ENCODE measurements around the gene ST6GALNAC2.
"Not testable (repeated sequence)": the region's sequence is repeated elsewhere in the genome, so short reads cannot be mapped to it uniquely, and the experiment has no call there.

The ST6GALNAC2 gene

DNA sequence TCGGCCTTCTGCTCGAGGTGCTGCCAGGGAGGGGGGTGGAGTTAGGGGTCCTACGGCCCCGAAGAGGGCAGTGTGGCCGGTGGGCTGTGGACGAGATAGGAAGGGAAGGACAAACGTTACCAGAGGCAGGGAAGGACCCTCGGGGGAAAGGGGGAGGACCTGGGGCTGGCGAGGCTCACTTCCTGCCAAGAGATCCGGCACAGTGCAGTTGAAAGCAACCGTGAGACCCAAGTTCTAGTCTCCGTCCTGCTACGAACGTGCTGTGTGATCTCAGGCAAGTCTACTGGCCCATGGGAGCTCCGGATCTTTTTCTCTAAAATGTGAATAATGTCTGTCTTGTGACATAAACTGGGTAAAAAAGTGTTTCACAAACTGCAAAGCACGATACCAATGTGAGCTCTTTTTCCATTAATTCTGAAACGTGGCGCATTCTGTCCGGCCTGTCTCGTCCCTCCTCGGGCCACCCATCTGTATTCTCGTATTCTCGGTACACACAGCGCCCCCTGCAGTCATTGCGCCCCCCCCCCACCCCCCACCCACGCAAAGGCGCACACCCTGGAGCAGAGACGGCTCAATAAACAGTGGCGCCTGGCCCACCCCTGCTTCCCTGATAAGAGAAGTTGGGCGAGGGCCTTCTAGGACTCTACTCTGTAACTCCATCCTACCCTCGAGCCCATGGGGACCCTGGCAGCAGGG, 57.0 kb downstream of the ST6GALNAC2 start:
- Histone ChIP-seq H3K27ac (ENCODE audit: low read depth in 2 of 2, low read length in 2 of 2) (peak overlapping the region; percentile 73 to 86), H3K36me3 (ENCODE audit: control insufficient read depth in 2 of 2, insufficient read depth in 2 of 2, low read length in 2 of 2) (no peaks in the 10 kb centered on the region), H3K4me1 (ENCODE audit: control insufficient read depth in 2 of 2, insufficient read depth in 2 of 2, low read length in 2 of 2) (peaks cover 44 to 51% of the 10 kb centered on the region in 2 donors), H3K27me3 (ENCODE audit: control insufficient read depth in 2 of 2, insufficient read depth in 2 of 2, low read length in 2 of 2) (no peaks in the 10 kb centered on the region), H3K9me3 (ENCODE audit: control insufficient read depth in 2 of 2, low read length in 2 of 2) (no peaks in the 10 kb centered on the region), H3K9ac (ENCODE audit: low read depth in 1 of 2, low read length in 2 of 2) (peak overlapping the region; percentile 32 to 53), H3K4me3 (ENCODE audit: low read length in 2 of 2) (peak overlapping the region; percentile 4 to 37)

DNA sequence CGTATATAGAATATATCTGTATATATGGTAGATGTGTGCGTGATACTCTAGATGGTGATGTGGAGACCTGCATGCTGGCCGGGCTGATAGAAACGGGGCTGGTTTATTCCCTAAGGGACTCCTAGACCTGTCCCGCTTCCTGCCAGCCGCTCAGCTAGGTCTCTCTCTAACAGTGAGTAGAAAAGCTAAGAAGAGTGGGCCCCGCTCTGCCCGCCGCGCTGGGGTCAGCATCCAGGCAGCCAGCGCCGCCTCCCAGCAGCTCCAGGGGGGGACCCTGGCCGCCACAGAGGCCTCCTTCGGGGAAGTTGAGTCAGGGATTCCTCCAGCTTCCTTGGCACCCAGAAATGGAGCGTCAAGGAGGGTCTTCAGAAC, 57.5 kb downstream of the ST6GALNAC2 start:
- H3K36me3 ChIP-seq (ENCODE audit: control insufficient read depth in 2 of 2, insufficient read depth in 2 of 2, low read length in 2 of 2): no peaks in the 10 kb centered on the region
- no peaks in the 10 kb centered on the region for H3K9me3 ChIP-seq (ENCODE audit: control insufficient read depth in 2 of 2, low read length in 2 of 2)
- H3K27ac ChIP-seq (ENCODE audit: low read depth in 2 of 2, low read length in 2 of 2): peak overlapping the region; percentile 73 to 86
- H3K27me3 ChIP-seq (ENCODE audit: control insufficient read depth in 2 of 2, insufficient read depth in 2 of 2, low read length in 2 of 2): no peaks in the 10 kb centered on the region
- H3K4me1 ChIP-seq (ENCODE audit: control insufficient read depth in 2 of 2, insufficient read depth in 2 of 2, low read length in 2 of 2): peaks cover 47 to 50% of the 10 kb centered on the region in 2 donors
- peak overlapping the region; percentile 4 to 37 for H3K4me3 ChIP-seq (ENCODE audit: low read length in 2 of 2)
- peak overlapping the region; percentile 13 to 32 for H3K9ac ChIP-seq (ENCODE audit: low read depth in 1 of 2, low read length in 2 of 2)

- Histone ChIP-seq H3K9me3 (ENCODE audit: control insufficient read depth in 2 of 2, low read length in 2 of 2) (no peaks in the 10 kb centered on the region), H3K27ac (ENCODE audit: low read depth in 2 of 2, low read length in 2 of 2) (peak overlapping the region; percentile 52 to 73), H3K27me3 (ENCODE audit: control insufficient read depth in 2 of 2, insufficient read depth in 2 of 2, low read length in 2 of 2) (peaks cover 0 to 4% of the 10 kb centered on the region in 2 donors), H3K4me3 (ENCODE audit: low read length in 2 of 2) (peak overlapping the region in 1 of 2 donors; percentile 26), H3K36me3 (ENCODE audit: control insufficient read depth in 2 of 2, insufficient read depth in 2 of 2, low read length in 2 of 2) (no peaks in the 10 kb centered on the region), H3K9ac (ENCODE audit: low read depth in 1 of 2, low read length in 2 of 2) (peak overlapping the region; percentile 8 to 24), H3K4me1 (ENCODE audit: control insufficient read depth in 2 of 2, insufficient read depth in 2 of 2, low read length in 2 of 2) (peaks cover 42 to 45% of the 10 kb centered on the region in 2 donors)
Measured at GRCh38 chr17:76527430-76528111, 58.1 kb downstream of the ST6GALNAC2 start.

DNA sequence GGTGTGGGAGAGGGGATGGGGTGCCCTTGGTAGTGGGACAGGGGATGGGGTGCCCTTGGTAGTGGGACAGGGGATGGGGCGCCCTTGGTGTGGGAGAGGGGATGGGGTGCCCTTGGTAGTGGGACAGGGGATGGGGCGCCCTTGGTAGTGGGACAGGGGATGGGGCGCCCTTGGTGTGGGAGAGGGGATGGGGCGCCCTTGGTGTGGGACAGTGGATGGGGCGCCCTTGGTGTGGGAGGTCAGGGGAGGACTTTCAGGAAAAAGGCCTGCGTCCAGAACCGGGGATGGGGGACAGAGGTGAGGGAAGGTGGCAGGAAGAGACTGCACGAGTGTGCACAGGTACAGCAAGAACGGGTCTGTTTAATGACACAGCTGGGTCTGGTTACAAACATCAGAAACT, 58.6 kb downstream of the ST6GALNAC2 start:
- H3K36me3 ChIP-seq (ENCODE audit: control insufficient read depth in 2 of 2, insufficient read depth in 2 of 2, low read length in 2 of 2); H3K27me3 ChIP-seq (ENCODE audit: control insufficient read depth in 2 of 2, insufficient read depth in 2 of 2, low read length in 2 of 2); H3K9me3 ChIP-seq (ENCODE audit: control insufficient read depth in 2 of 2, low read length in 2 of 2): not testable (repeated sequence)
- Histone ChIP-seq H3K4me3 (ENCODE audit: low read length in 2 of 2) (peak overlapping the region in 1 of 2 donors; percentile 26), H3K27ac (ENCODE audit: low read depth in 2 of 2, low read length in 2 of 2) (peak overlapping the region; percentile 52 to 73), H3K4me1 (ENCODE audit: control insufficient read depth in 2 of 2, insufficient read depth in 2 of 2, low read length in 2 of 2) (peaks cover 42 to 45% of the 10 kb centered on the region in 2 donors), H3K9ac (ENCODE audit: low read depth in 1 of 2, low read length in 2 of 2) (peak overlapping the region; percentile 8 to 24)

GRCh38 chr17:76525513-76525833, 60.2 kb downstream of the ST6GALNAC2 start:
- peaks cover 33 to 36% of the 10 kb centered on the region in 2 donors for H3K4me1 ChIP-seq (ENCODE audit: control insufficient read depth in 2 of 2, insufficient read depth in 2 of 2, low read length in 2 of 2)

DNA sequence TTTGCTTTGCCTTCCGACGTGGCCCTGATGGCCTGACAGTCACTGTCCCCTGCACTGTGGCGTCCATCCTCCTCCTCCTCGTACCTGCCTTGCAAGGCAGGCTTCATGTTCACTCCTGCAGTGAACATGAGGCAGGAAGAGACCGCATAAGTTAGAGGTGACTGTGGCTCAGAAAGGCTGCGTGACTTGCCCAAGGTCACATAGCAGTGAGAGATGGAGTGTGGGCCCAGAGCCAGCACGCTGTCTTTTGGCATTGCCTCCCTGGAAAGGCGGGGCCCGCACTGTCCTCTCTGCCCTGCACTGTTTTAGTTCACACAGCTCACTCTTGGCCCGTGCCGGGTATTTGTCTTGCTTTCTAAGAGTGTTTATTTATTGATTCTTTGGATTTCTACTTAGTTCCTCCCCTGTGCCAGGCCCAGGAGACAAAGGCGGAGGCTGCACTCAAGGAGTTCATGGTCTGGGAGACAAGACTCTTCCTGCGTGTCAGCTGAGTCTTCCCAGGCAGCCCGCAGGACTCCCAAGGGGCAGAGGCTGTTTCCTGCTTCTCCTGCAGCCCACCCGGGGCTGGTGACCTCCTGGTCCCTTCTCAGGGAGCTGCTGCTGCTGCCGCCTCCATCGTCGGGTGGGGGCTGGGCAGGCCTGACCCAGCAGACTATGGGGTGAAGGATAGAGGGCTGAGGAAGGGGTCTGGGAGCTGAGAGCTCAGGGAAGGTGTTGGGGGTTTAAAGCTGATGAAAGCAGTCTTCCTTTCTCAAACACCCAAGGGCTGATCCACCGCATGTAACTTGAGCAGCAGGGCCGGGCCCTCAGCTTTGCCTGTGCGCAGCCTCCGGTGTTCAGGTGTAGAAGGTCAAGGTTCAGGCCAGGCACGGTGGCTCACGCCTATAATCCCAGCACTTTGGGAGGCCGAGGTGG, 60.8 kb downstream of the ST6GALNAC2 start:
- H3K36me3 ChIP-seq (ENCODE audit: control insufficient read depth in 2 of 2, insufficient read depth in 2 of 2, low read length in 2 of 2): no peaks in the 10 kb centered on the region
- H3K4me3 ChIP-seq (ENCODE audit: low read length in 2 of 2): no peak overlapping the region
- peaks cover 28 to 30% of the 10 kb centered on the region in 2 donors for H3K4me1 ChIP-seq (ENCODE audit: control insufficient read depth in 2 of 2, insufficient read depth in 2 of 2, low read length in 2 of 2)
- peak overlapping the region in 1 of 2 donors; percentile 10 for H3K27ac ChIP-seq (ENCODE audit: low read depth in 2 of 2, low read length in 2 of 2)
- H3K9ac ChIP-seq (ENCODE audit: low read depth in 1 of 2, low read length in 2 of 2): peak overlapping the region in 1 of 2 donors; percentile 13
- H3K27me3 ChIP-seq (ENCODE audit: control insufficient read depth in 2 of 2, insufficient read depth in 2 of 2, low read length in 2 of 2): peaks cover 0 to 4% of the 10 kb centered on the region in 2 donors
- no peaks in the 10 kb centered on the region for H3K9me3 ChIP-seq (ENCODE audit: control insufficient read depth in 2 of 2, low read length in 2 of 2)

More at GRCh38 chr17:76525513-76525833, 60.2 kb downstream of the ST6GALNAC2 start:
- not testable (repeated sequence) for H3K36me3 ChIP-seq (ENCODE audit: control insufficient read depth in 2 of 2, insufficient read depth in 2 of 2, low read length in 2 of 2); H3K4me3 ChIP-seq (ENCODE audit: low read length in 2 of 2); H3K27ac ChIP-seq (ENCODE audit: low read depth in 2 of 2, low read length in 2 of 2); H3K9me3 ChIP-seq (ENCODE audit: control insufficient read depth in 2 of 2, low read length in 2 of 2); H3K9ac ChIP-seq (ENCODE audit: low read depth in 1 of 2, low read length in 2 of 2); H3K27me3 ChIP-seq (ENCODE audit: control insufficient read depth in 2 of 2, insufficient read depth in 2 of 2, low read length in 2 of 2)

DNA sequence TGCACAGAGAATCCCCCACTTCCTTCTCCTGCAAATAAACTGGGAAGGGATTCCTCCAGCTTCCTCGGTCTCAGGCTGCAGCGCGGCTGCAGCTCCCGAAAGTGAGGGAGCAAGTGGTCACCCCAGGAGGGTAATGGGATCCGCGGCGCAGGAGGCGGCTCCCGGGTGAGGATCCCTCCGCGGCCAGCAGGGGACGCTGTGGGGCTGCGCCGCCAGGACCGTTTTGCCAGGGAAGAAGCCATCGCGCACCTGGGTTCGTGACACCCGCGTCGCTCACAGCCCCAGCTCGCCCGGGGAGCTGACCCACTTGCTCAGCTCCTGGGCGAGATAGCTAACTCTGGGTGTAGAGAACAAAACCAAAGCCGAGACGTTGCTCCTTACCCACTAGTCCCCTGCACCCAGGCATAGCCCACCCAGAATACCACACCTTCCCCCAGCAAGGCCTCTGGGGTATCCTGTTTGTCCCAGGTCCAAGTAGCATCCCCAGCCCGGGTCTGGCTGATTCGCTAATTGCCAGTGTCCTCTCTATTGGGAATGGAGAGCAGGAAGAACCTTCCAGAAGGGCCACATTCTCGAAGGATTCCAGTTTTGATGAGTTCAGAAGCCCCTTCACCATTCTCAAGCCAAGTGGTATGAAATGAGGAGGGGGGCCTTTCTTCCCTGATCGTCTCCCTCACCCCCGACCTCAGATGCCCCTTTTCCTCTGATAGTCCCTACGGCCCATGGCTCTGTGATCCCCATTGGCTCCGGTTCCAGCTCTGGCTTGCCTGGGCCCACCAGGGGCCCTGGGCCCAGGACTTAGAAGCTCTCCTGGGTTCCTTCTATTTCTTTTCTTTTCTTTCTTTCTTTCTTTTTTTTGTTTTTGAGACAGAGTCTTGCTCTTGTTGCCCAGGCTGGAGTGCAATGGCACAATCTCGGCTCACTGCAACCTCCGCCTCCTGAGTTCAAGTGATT, 62.3 kb downstream of the ST6GALNAC2 start:
- H3K27me3 ChIP-seq (ENCODE audit: control insufficient read depth in 2 of 2, insufficient read depth in 2 of 2, low read length in 2 of 2): peaks cover 0 to 4% of the 10 kb centered on the region in 2 donors
- no peak overlapping the region for H3K4me3 ChIP-seq (ENCODE audit: low read length in 2 of 2)
- H3K9me3 ChIP-seq (ENCODE audit: control insufficient read depth in 2 of 2, low read length in 2 of 2): no peaks in the 10 kb centered on the region
- H3K9ac ChIP-seq (ENCODE audit: low read depth in 1 of 2, low read length in 2 of 2): peak overlapping the region; percentile 3 to 8
- no peak overlapping the region for H3K27ac ChIP-seq (ENCODE audit: low read depth in 2 of 2, low read length in 2 of 2)
- no peaks in the 10 kb centered on the region for H3K36me3 ChIP-seq (ENCODE audit: control insufficient read depth in 2 of 2, insufficient read depth in 2 of 2, low read length in 2 of 2)
- H3K4me1 ChIP-seq (ENCODE audit: control insufficient read depth in 2 of 2, insufficient read depth in 2 of 2, low read length in 2 of 2): peaks cover 15 to 16% of the 10 kb centered on the region in 2 donors

DNA sequence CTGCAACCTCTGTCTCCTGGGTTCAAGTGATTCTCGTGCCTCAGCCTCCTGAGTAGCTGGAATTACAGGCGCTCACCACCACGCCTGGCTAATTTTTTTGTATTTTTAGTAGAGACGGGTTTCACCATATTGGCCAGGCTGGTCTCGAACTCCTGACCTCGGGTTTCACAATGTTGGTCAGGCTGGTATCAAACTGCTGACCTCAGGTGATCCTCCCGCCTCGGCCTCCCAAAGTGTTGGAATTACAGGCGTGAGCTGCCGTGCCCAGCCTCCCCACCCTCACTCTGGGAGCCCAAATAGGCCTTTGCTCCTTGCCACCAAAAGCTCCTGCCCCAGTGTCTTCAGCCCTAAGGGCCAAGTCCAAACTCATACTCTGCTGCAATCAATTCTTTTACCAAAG, 64.0 kb downstream of the ST6GALNAC2 start:
- not testable (repeated sequence) for H3K27me3 ChIP-seq (ENCODE audit: control insufficient read depth in 2 of 2, insufficient read depth in 2 of 2, low read length in 2 of 2); H3K27ac ChIP-seq (ENCODE audit: low read depth in 2 of 2, low read length in 2 of 2); H3K36me3 ChIP-seq (ENCODE audit: control insufficient read depth in 2 of 2, insufficient read depth in 2 of 2, low read length in 2 of 2); H3K9ac ChIP-seq (ENCODE audit: low read depth in 1 of 2, low read length in 2 of 2); H3K9me3 ChIP-seq (ENCODE audit: control insufficient read depth in 2 of 2, low read length in 2 of 2); H3K4me3 ChIP-seq (ENCODE audit: low read length in 2 of 2)
- H3K4me1 ChIP-seq (ENCODE audit: control insufficient read depth in 2 of 2, insufficient read depth in 2 of 2, low read length in 2 of 2): peaks cover 12 to 13% of the 10 kb centered on the region in 2 donors

DNA sequence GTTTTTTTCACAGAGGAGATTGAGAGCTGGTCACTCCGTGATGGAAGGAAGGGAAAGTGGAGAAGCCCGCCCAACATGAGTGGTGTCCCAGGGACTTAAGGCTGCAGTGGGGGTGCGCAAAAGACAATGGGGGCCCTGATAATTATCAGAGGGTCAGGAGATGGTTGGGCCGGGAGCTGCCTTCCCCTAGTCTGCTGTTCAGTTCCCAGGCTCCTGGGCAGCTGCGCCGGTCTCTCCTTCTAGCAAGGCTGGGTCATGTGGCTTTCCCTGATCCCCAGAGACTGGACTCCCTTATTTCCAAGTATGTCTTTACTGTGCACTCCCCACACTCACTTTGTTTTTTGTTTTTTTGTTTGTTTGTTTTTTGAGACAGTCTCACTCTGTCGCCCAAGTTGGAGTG, 64.4 kb downstream of the ST6GALNAC2 start:
- H3K9me3 ChIP-seq (ENCODE audit: control insufficient read depth in 2 of 2, low read length in 2 of 2): no peaks in the 10 kb centered on the region
- no peaks in the 10 kb centered on the region for H3K36me3 ChIP-seq (ENCODE audit: control insufficient read depth in 2 of 2, insufficient read depth in 2 of 2, low read length in 2 of 2)
- H3K9ac ChIP-seq (ENCODE audit: low read depth in 1 of 2, low read length in 2 of 2): no peak overlapping the region
- no peak overlapping the region for H3K4me3 ChIP-seq (ENCODE audit: low read length in 2 of 2)
- H3K27me3 ChIP-seq (ENCODE audit: control insufficient read depth in 2 of 2, insufficient read depth in 2 of 2, low read length in 2 of 2): peaks cover 0 to 4% of the 10 kb centered on the region in 2 donors
- no peak overlapping the region for H3K27ac ChIP-seq (ENCODE audit: low read depth in 2 of 2, low read length in 2 of 2)
- peaks cover 12 to 13% of the 10 kb centered on the region in 2 donors for H3K4me1 ChIP-seq (ENCODE audit: control insufficient read depth in 2 of 2, insufficient read depth in 2 of 2, low read length in 2 of 2)
